Activated gamma-delta T cell (primary cell): ENCODE measurements around the gene MAP3K21.

Source experiments
- DNase-seq: peaks from one replicate; lab custom pipeline; 2025; lab: John Stamatoyannopoulos, UW

The MAP3K21 gene

DNA sequence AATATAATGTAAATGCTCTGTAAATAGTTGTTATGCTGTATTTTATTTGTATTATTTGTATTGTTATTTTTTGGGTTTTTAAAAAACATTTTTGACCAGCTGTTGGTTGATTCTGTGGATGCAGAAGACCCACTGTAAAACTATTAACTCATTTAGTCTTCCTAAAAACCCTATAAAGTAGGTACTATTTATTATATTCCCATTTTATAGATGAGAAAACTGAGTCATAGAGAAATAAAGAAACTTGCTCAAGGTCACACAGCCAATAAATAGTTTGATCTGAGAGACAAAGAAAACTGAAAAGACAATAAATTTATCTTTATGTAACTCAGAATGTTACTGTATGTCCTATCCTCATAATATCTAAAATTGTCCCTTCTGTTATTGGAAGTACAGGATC, 1.2 kb upstream of the MAP3K21 start:
- no peak for DNase-seq

DNA sequence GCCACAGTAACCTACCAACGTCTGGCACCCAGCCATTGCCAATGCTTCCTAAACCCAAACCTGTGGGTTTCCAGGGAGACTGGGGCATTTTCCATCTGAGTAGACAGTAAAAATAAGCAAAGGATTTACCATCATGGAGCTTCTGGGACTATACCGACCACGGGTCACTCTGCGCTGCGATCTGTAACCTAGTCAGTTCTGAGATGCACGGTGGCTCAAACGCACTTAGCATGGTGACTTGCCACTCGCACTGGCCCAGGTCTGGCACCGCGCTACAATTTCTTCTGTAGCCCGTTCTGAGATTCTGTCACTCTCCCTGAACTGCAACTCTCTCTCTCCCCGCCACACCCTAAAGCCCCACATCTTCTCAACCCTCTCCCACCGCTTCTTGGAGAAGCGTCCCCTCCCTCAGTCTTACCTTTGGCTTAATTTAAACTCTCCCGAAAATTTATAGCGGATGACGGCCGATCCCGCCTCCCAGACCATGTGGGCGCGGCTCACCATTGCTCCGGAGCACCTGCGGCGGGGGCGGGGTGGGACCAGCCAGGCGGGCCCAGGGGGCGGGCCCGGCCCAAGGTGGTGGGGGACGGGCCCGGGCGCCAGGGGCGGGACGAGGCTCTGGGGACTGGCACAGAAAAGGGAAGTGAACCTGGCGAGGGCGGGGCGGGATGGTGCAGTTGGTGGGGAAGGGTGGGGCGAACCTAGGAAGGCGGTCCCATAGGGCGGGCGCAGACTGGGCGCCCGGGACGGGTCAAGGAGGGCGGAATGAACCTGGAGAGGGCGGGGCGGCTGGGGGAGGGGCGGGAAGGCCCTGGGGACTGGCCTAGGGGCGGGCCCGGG, 493 bp upstream of the MAP3K21 start:
- peak; percentile 61 for DNase-seq

DNA sequence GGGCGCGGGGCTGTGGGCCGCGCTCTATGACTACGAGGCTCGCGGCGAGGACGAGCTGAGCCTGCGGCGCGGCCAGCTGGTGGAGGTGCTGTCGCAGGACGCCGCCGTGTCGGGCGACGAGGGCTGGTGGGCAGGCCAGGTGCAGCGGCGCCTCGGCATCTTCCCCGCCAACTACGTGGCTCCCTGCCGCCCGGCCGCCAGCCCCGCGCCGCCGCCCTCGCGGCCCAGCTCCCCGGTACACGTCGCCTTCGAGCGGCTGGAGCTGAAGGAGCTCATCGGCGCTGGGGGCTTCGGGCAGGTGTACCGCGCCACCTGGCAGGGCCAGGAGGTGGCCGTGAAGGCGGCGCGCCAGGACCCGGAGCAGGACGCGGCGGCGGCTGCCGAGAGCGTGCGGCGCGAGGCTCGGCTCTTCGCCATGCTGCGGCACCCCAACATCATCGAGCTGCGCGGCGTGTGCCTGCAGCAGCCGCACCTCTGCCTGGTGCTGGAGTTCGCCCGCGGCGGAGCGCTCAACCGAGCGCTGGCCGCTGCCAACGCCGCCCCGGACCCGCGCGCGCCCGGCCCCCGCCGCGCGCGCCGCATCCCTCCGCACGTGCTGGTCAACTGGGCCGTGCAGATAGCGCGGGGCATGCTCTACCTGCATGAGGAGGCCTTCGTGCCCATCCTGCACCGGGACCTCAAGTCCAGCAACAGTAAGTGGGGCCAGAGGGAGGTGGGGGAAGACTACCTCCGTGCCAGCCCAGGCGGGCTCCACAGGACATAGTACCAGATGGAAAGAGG, 808 bp downstream of the MAP3K21 start:
- peak; percentile 16 for DNase-seq

DNA sequence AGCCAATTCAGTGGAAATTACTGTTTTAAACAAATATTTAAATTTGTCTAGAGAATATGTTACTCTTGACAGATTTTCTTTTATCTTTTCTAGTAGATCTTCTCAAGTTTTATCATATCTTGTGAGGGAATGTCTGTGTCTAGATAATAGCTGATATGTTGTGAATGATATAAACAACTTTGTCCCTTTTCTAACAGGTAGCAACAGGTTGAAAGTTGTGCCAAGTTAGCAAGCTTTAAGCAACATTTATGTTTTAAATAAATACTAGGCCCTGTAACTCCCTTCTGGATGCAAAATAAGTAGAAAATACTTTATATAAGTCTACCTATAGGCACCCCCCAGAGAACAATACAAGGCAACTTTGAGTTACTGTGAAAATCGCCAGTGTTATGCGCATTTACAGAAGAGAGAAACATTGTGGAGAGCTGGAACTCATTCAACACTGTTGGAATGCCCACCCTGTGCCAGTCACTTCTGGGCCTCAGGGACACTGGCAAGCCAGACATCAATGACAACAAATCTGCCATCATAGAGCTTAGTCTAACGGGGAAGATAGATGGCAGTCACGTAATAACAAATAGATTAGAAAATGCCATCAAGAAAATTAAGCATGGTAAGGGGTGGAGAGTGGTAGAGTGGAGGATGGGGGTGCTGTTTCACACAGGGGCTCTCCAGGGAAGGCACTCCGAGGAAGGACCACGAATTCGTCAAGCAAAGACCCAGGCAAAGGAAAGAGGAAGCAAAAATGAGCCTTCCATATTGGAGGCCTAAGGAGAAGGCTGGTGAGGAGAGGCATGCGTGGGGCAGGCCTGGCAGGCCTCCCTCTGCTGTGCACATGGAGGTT, 4.4 kb downstream of the MAP3K21 start:
- no peak for DNase-seq

DNA sequence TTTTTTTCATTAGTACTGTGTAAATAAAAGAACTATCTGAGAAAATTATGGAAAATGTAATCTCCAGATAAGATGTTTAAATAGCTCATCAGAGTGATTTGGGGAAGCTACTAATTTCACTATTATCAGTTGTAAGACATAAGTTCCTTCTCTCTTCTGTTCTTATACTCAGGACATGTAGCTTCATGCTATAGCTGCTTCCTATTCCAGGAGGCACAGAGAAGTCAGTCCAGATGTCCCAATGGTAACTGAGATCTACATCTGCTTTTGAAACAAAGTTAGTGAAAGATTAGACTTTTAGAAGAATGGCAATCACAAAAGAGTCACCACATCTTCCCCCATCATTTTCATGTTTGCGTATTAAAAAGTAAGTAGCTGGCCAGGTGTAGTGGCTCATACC, 5.6 kb downstream of the MAP3K21 start:
- no peak for DNase-seq

DNA sequence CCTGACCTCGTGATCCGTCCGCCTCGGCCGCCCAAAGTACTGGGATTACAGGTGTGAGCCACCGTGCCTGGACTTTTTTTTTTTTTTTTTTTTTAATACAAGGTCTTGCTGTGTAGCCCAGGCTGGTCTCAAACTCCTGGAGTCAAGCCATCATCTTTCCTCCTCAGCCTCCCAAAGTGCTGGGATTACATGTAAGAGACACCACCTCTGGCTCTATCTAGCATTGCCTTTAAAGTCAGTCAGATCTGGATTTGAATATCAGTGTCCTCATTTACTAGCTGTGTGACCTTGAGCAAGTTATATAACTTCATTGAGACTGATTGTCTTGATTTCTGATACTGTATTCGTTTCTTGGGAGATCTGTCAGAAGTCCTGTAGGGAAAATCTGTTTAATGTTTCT, 6.6 kb downstream of the MAP3K21 start:
- no peak for DNase-seq

DNA sequence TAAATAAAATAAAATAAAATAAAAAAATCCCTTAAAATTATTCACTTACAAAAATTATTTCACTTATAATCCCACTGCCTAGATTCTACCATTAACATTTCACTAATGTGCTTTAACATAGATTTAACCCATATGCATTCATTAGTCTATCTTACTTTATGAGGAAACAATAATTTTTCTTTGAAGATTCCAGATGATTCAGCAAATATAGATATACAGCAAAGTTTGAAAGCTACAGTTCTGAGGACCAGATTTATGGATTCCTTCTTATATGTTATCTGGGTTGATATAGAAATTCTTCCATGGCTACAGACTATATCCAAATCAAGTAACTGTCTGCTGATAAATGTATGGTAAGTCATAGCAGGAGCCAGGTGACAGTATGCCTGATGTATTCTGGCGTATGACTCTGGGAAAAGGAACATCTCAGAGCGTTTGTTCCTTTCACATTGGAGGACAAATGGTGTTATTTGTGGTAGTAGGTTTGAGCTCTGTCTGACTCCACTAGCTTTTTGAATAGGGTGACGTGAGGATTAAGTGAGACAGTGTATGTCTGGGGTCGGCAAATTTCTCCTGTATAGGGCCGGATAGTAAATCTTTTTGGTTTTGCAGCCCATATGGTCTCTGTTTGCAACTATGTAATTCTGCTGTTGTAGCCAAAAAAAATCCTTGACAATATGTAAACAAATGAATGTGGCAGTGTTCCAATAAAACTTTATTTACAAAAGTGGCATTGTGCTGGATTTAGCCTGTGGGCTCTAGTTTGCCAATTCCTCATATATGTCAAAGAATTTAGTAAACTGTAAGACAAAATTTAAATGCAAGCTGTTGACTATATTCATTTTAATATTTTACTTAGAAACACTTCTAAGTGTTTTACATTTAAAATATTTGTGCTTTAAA, 9.3 kb downstream of the MAP3K21 start:
- no peak for DNase-seq

DNA sequence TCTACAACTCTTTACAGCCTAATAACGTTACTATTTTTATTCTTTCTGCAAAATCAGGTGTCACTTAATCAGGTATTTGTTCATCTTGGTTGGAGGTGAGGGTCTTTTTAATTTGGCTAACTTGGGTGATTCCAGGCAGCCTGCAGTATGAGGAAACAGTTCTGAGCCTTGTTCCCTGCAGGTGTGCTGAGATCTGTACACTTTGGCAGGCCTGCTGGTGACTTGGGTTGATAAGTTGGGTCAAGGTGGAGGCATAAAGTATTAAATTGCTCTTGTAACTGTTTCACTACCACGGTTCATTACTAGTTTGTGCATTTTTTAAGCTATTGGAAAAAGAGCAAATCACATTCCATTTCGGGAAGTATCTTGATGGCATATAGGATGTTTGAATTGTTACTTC, 10.0 kb downstream of the MAP3K21 start:
- DNase-seq: no peak

DNA sequence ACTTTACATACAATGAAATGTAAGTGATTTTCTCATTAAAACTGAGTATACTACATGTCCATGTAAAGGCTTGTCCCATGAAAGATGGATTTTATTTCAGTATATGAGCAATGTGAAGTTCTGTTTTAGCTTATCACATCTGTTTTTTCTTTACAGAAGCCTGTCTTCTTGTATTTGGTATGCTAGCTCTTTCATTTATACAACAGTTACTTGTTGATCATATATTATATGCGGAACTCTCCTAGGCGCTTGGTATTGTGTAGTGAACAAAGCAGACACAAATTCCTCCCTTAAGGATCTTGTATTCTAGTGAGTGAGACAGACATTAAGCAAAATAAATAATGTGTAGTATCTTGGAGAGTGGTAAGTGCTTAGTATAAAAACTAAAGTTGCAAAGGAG, 10.6 kb downstream of the MAP3K21 start:
- DNase-seq: no peak

DNA sequence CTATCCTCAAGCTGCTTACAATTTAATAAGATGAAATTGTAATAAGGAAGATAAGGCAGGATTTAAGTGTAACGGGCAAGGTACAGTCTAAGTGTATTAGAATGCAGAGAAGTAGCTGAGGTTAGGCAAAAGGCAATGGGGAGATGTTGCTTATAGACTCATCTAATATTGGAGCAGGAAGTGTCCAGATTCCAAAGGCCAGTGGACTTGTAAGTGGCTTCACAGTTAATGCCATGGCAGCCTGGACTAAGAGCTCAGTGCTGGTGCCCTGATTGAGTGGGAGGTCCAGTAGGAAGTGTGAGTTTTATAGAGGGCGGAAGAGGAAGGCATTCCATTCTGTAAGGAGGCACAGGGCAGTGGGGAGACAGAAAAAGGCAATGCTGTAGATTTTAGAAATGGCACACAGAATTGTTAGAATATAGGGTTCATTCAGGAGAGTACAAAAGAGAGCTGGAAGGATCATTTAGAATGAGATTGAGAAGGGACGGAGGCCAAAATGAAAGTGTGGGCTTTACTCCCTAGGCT, 12.6 kb downstream of the MAP3K21 start:
- no peak for DNase-seq

DNA sequence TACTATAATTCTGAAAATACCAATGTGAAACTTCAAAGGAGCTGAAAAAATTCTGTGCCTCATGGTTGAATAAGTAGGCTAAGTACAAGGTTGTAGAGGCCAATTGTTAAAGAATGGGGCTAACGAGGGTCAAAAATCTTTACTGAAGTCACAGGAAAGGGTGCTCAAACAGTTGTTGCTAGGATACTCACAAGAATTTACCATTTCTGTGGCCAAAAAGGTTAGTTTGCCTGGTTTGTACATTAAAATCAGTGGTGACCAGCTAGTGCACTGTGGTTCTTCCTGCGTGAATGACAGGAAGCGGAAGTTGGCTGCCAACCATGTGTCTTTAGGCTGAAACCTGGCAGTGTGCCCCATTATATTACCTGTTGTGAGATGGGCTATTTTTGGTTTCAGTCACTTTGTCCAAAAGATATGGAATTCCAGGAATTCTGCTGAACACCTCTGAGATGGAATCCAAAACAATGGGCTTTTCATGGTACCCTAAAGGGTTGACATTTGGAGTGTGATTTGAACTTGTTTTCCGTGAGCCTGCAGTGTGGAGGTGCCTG, 13.5 kb downstream of the MAP3K21 start:
- no peak for DNase-seq

DNA sequence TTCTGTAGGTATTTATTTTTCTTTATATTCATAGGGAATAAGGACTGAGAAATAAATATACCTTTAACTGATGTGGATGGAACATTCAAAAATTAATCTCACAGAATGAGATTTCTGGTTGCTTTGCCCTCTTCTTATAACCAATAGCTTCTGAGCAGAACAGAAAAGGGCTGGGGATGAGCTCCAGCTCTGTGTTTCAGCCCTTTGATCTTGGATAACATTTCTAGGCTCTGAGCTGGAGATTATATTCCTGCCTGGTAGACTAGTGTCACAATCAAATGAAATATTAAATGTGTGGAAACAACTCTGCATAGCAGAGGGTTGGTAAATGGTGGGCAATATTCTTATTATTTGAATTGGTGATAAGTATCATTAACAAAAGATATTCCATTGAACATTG, 14.6 kb downstream of the MAP3K21 start:
- no peak for DNase-seq

DNA sequence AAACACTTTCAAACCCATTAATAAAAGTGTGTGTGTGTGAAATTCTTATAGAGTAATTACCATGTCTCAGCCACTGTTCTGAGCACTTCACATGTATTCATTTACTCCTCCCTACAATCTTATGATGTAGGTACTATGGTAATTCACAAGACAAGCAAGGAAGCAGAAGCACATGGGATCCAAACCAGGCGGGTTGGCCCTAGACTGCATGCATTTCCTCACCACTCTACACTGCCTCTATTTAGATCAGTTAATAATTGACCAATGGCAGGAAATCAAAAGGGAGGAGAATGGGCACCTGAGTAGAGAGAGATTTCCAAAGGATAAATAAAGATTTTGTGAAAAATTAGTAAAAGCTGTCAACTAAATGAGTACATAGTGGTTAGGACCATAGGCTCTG, 15.7 kb downstream of the MAP3K21 start:
- no peak for DNase-seq

DNA sequence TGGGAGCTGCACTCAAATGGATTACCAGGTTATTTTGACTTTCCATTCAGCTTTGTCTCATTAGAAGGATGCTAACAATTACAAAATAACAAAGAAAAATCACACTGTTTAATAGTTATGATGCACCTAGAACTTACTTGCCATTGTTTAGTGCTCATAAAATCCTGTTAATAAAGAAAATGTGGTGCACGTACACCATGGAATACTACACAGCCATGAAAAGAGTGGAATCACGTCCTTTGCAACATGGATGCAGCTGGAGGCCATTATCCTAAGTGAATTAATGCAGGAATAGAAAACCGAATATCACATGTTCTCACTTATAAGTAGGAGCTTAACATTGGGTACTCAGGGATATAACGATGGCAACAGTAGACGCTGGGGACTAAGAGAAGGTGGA, 19.8 kb downstream of the MAP3K21 start:
- no peak for DNase-seq

DNA sequence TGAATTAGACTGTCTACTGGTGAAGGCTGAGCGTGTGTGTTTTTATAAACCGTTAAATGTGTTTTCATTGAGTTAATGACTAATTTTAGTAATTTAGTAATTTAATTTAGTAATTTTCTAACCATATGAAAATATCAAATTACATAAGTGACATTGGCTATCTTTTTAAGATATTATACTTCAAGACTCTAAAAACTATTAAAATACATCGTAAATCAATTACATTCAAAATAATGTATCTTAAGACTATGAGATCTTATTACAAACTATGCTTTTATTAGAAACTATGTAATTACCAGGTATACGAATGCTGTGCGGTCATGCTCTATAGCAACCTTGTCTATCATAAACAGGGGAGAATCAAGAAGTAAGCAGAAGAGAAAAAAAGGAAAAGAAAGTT, 21.6 kb downstream of the MAP3K21 start:
- DNase-seq: no peak

DNA sequence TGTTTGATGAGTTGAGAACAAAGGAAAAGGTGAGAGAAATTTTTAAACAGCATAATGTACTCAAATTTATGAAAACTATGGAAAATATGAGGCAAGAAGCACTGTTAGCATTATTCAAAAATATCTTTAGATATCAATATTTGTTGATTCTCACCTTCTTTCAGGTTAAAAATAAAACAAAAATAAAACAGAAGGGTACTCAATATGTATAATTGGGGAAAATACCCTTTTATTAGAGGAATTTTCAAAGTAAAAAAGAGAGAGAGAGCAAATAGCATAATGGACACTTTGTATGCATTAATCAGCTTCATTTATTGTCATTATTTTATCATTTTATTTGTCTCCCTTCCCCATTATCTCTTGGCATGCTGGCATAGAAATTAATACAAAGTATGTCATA, 27.5 kb downstream of the MAP3K21 start:
- no peak for DNase-seq

DNA sequence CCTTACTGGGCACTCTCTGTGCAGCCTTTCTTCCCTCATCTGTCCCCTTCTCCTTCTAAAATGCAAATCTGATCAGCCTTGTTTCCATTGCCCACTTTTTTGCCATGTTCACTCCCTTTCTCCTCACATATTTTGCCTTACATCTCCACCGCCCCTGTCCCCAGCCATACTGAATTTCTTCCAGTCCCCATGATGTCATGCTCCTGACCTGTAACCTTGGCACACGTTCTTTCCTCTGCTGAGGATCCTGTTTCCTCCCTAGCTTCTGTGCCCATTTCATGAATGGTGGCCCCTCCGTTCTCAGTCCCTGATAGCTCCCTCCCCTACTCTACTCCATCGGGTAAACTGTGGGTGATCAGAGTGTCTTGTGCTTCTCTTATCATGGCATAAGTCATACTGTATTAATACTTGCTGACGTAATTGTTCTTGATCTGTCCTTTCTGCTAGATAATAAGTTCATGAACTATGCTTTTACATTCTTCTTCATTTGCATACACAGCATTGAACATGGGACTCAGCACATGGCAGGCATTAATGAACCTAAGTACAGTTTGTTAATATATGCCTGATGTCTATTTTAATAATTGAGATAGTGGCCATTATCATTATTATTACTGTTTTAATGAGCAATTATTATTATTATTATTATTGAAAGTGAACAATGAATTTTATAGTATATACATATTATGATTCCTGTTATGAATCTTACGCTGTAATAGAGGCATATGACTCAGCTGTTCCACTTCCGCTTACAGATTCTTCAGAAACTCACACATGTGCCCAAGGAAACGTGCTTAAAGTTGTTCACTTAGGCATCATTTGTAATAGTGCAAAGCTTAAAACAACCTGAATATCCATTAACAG, 28.5 kb downstream of the MAP3K21 start:
- no peak for DNase-seq

DNA sequence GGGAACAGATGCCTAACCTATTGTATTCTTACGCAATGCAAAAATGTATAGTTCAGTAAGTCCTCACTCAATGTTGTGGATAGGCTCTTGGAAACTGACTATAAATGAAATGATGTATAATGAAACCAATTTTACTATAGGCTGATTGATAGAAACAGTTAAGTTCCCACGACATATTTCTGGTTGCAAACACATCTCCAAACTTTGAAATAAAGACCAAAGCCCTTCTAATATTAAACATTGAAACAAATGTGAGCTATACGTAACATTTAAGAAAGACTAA, 29.1 kb downstream of the MAP3K21 start:
- no peak for DNase-seq

DNA sequence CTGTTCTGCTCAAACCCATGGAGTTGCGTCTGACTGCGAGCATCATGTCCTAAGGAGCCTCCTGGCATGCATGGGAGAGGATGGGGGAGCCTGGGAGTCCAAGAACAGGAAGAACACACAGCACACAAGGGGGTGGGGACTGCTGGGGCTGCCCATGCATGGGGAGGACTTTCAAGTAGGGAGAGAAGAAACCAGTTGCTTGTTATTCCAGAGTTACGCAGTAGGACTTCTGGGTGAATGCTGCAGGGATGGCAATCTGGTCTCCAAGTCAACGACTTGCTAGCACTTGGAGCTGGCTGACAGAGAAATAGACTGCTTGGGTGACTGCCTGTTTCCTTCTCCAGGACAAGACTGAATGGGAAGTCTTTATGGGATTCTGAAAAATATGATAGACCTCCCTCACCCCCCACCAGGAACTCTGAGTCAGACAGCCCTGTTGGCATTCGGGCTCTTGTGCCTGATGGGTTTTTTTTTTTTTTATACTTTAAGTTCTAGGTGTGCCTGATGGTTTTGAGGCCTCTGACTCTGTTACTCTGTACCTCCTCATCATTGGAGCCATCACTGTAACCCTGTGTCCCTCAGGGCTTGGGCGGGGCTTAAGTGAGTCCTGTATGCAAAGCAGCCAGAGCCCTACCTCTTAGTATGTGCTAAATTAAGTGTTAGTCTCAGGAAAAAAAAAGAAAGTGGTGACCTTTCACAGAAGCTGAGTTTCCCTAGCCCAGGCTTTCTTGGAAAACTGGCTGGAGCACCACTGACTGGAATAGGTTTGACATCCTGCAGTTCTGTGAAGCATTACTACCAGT, 30.3 kb downstream of the MAP3K21 start:
- no peak for DNase-seq
